DND-41 (cell line): ENCODE measurements around the gene SRRM3.
"Not testable (repeated sequence)": the region's sequence is repeated elsewhere in the genome, so short reads cannot be mapped to it uniquely, and the experiment has no call there.

Source experiments
- ATAC-seq: fragments of 200-7000 bp; cut with Tn5 transposase; 3 replicates; pipeline ENCODE4 v1.9.1; 2021; ENCODE audit warnings: low read depth; ENCODE audit not compliant: insufficient read depth
- DNase-seq: peaks from one replicate; pipeline ENCODE4 v3.0.0-alpha.2; 2020
- H2AFZ ChIP-seq: 2 replicates; pipeline ENCODE4 v1.6.0; 2012; ENCODE audit warnings: low read depth, low read length
- H3K27ac ChIP-seq: 2 replicates; pipeline ENCODE4 v1.5.1; 2012; ENCODE audit warnings: low read length, inconsistent platforms
- H3K27me3 ChIP-seq: fragments of 200-600 bp; sonication (generic); 2 replicates; pipeline ENCODE4 v1.6.0; 2012; ENCODE audit warnings: low read length, mild to moderate bottlenecking, inconsistent platforms; ENCODE audit not compliant: insufficient read depth, poor library complexity
- H3K36me3 ChIP-seq: 2 replicates; pipeline ENCODE4 v1.5.1; 2012; ENCODE audit warnings: low read length, inconsistent platforms; ENCODE audit not compliant: insufficient read depth
- H3K4me1 ChIP-seq: 2 replicates; pipeline ENCODE4 v1.5.1; 2012; ENCODE audit warnings: mild to moderate bottlenecking, low read length; ENCODE audit not compliant: insufficient read depth
- H3K4me2 ChIP-seq: 2 replicates; pipeline ENCODE4 v1.6.0; 2012; ENCODE audit warnings: mild to moderate bottlenecking, moderate library complexity, low read length, inconsistent platforms; ENCODE audit not compliant: insufficient read depth
- H3K4me3 ChIP-seq, 2 experiments: fragments of 200-600 bp in 1 of 2; shearing (Covaris generic) in 1 of 2; 2 replicates each; pipeline ENCODE4 v1.5.1; 2012 to 2016; ENCODE audit warnings: inconsistent platforms in 2 of 2, low read length in 2 of 2, mild to moderate bottlenecking in 2 of 2, low read depth in 1 of 2, moderate library complexity in 1 of 2
- H3K79me2 ChIP-seq: 2 replicates; pipeline ENCODE4 v1.6.0; 2012; ENCODE audit warnings: low read length, inconsistent platforms; ENCODE audit not compliant: insufficient read depth
- H3K9ac ChIP-seq: 2 replicates; pipeline ENCODE4 v1.6.0; 2012; ENCODE audit warnings: low read depth, mild to moderate bottlenecking, inconsistent platforms, low read length, moderate library complexity
- H3K9me3 ChIP-seq: 2 replicates; pipeline ENCODE4 v1.5.1; 2012; ENCODE audit warnings: low read length, moderate library complexity, mild to moderate bottlenecking, inconsistent platforms; ENCODE audit not compliant: insufficient read depth, severe bottlenecking
- H4K20me1 ChIP-seq: 2 replicates; pipeline ENCODE4 v1.6.0; 2012; ENCODE audit warnings: low read length; ENCODE audit not compliant: insufficient read depth
- EZH2 ChIP-seq: IDR thresholded peaks from 3 replicates; pipeline ENCODE4 v1.6.1; 2012; ENCODE audit warnings: borderline replicate concordance, low read depth, mild to moderate bottlenecking, moderate library complexity, low read length, inconsistent platforms; ENCODE audit not compliant: severe bottlenecking
- TF ChIP-seq, protein P1 (sequence below): IDR thresholded peaks from 2 replicates; pipeline ENCODE4 v1.5.1; 2012; ENCODE audit warnings: borderline replicate concordance, low read length, moderate library complexity, mild to moderate bottlenecking; ENCODE audit not compliant: poor library complexity, severe bottlenecking; ENCODE audit errors: extremely low read depth

Gene SRRM3

DNA sequence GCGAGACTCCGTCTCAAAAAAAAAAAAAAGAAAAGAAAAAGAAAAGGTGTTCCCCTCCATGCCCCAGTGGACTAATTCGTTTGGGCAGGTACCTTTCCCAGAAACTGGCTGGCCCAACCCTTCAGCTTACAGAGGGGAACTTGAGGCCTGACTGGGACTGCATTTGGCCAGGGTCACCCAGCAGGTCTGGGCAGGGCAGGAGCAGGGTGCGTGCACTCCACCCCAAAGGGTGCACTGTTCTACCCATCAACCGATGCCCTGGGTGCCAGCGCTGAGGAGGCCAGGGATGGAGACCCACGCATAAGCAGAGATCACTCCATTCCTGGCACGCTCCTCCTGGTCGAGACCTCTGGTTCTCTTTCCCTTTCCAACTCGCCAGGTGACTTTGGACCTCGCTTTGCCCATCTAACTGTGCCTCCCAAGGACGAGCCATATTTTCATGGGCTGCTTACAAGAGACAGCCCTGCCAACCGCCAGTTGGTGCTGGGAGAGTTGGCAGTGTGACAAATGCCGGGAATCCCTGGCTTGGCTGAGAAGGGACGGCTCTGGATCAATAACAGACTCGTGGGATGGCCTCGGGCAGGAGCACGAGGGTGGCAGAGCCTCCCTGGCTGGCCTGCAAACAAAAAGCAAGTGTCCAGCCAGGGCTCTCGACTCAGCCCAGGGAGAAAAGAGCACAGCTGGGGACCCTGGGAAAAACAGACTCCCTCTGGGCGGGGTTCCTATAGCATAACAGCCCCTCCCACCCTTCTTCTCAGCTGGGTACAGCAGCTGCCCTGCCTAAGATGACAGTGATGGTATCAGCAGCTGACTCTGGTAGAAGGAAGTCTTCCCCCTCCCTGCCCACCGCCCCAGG, 108.6 kb downstream of the SRRM3 start:
- ATAC-seq (peak; percentile 20; the same call in 1 of the 3 replicates), DNase-seq (peak; percentile 37)
- Histone ChIP-seq H3K36me3 (no peaks in the 10 kb centered on the region), H3K9ac (no peak overlapping the region), H3K27me3 (no peaks in the 10 kb centered on the region), H4K20me1 (no peaks in the 10 kb centered on the region), H3K4me2 (no peak overlapping the region), H3K27ac (no peak overlapping the region), H3K4me3 (no peak overlapping the region), H3K9me3 (no peaks in the 10 kb centered on the region), H3K4me1 (peaks cover 4% of the 10 kb centered on the region), H3K79me2 (no peaks in the 10 kb centered on the region), H2AFZ (no peak overlapping the region)
- no peak for TF ChIP-seq EZH2
- TF ChIP-seq, protein P1, sequence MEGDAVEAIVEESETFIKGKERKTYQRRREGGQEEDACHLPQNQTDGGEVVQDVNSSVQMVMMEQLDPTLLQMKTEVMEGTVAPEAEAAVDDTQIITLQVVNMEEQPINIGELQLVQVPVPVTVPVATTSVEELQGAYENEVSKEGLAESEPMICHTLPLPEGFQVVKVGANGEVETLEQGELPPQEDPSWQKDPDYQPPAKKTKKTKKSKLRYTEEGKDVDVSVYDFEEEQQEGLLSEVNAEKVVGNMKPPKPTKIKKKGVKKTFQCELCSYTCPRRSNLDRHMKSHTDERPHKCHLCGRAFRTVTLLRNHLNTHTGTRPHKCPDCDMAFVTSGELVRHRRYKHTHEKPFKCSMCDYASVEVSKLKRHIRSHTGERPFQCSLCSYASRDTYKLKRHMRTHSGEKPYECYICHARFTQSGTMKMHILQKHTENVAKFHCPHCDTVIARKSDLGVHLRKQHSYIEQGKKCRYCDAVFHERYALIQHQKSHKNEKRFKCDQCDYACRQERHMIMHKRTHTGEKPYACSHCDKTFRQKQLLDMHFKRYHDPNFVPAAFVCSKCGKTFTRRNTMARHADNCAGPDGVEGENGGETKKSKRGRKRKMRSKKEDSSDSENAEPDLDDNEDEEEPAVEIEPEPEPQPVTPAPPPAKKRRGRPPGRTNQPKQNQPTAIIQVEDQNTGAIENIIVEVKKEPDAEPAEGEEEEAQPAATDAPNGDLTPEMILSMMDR: no peak

DNA sequence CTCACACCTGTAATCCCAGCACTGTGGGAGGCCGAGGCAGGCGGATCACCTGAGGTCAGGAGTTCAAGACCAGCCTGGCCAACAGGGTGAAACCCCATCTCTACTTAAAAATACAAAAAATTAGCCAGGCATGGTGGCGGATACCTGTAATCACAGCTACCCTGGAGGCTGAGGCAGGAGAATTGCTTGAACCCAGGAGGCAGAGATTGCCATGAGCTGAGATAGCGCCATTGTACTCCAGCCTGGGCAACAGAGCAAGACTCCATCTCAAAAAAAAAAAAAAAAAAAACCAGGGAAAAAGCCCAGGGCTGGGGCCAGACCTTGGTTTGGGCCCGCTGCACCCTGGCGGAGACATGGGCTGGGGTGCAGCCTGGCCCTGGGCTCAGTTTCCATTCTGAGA, 110.1 kb downstream of the SRRM3 start:
- not testable (repeated sequence) for H2AFZ ChIP-seq, H3K4me2 ChIP-seq, H3K9ac ChIP-seq, DNase-seq, H3K79me2 ChIP-seq, H3K9me3 ChIP-seq, H3K4me1 ChIP-seq, H3K27me3 ChIP-seq, ATAC-seq, H3K4me3 ChIP-seq, H4K20me1 ChIP-seq, H3K36me3 ChIP-seq, H3K27ac ChIP-seq

DNA sequence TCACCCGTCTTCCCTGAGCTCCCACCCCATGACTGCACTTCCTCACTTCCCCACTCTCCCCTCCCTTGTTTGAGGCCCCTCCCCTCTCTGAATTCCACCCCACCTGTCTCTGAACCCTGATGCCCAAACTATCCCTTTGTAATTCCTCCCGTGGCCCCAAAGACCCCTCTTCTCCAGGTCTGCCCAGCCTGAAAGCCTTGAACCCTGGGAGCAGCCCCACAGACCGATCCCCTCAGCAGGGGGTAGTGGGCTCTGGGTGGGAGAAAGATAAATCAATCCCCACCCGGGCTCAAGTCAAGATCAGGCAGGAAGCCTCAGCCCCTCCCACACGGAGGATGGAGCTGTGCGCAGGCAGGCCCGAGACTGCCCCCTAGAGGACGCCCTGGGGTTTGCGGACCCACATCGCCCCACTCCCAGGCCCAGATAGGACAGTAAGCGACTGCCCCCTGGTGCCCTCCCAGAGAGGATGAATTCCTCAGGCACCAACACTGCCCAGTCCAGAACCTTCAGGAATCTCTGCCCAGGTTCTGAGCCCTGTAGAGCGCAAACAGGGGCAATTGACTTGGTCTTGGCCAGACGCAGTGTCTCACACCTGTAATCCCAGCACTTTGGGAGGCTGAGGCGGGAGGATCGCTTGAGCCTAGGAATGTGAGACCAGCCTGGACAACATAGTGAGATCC, 112.5 kb downstream of the SRRM3 start:
- Histone ChIP-seq H3K27me3 (no peaks in the 10 kb centered on the region), H3K27ac (no peak overlapping the region; the same call in 1 of the 2 replicates), H3K4me2 (peak overlapping the region; percentile 61), H3K36me3 (no peaks in the 10 kb centered on the region; the same call in 1 of the 2 replicates), H3K9ac (peak overlapping the region; percentile 39; the same call in 1 of the 2 replicates), H3K79me2 (peaks cover 11% of the 10 kb centered on the region), H4K20me1 (no peaks in the 10 kb centered on the region), H3K4me1 (peaks cover 23% of the 10 kb centered on the region), H3K9me3 (no peaks in the 10 kb centered on the region), H2AFZ (peak overlapping the region; percentile 85), H3K4me3 (peak overlapping the region in 1 of 2 experiments; percentile 44; a peak in 2 of 4 replicates)
- peak; percentile 96 for DNase-seq
- ATAC-seq: peak; percentile 62
- TF ChIP-seq, protein P1: peak; percentile 99
- TF ChIP-seq EZH2: no peak

DNA sequence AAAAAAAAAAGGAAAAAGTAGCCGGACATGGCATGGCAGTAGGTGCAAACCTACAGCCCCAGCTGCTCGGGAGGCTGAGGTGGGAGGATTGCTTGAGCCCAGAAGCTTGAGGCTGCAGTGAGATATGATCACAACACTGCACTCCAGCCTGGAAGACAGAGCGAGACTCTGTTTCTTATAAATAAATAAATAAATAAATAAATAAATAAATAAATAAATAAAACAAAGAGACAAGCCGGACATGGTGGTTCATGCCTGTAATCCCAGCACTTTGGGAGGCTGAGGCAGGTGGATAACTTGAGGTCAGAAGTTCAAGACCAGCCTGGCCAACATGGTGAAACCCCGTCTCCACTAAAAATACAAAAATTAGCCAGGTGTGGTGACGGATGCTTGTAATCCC, 113.0 kb downstream of the SRRM3 start:
- not testable (repeated sequence) for H3K9ac ChIP-seq, DNase-seq, H3K36me3 ChIP-seq, H3K4me3 ChIP-seq, H2AFZ ChIP-seq, ATAC-seq, H3K27ac ChIP-seq, H4K20me1 ChIP-seq, H3K27me3 ChIP-seq, H3K9me3 ChIP-seq, H3K4me2 ChIP-seq
- peaks cover 26% of the 10 kb centered on the region for H3K4me1 ChIP-seq
- peaks cover 12% of the 10 kb centered on the region for H3K79me2 ChIP-seq
